Stimulated activated CD8-positive, alpha-beta memory T cell treated with anti-CD3 and anti-CD28 coated beads, Interleukin-4, amount 100 ng/mL, for 4 hours (primary cell): ENCODE measurements around the gene EIF1AD.
"Not testable (repeated sequence)": the region's sequence is repeated elsewhere in the genome, so short reads cannot be mapped to it uniquely, and the experiment has no call there.

Experiments used
- DNase-seq, 2 donors: peaks; one replicate each; pipeline ENCODE4 v3.0.0-alpha.2; 2020; ENCODE audit warnings: low read depth in 2 of 2, low spot score in 1 of 2

Gene EIF1AD

GRCh38 chr11:65973439-65974110, 28.4 kb downstream of the EIF1AD start:
- no peak for DNase-seq

GRCh38 chr11:65972116-65972515, 29.8 kb downstream of the EIF1AD start:
- no peak for DNase-seq

GRCh38 chr11:65968600-65969482, 33.1 kb downstream of the EIF1AD start:
- no peak for DNase-seq

GRCh38 chr11:65967329-65967934, 34.5 kb downstream of the EIF1AD start:
- DNase-seq, result no peak

- no peak for DNase-seq
Measured at GRCh38 chr11:65965986-65966762, 35.8 kb downstream of the EIF1AD start.

- no peak for DNase-seq
Measured at GRCh38 chr11:65964906-65965305, 37.1 kb downstream of the EIF1AD start.

- DNase-seq, result peak in 1 of 2 donors; percentile 23
Measured at GRCh38 chr11:65962141-65962564, 39.8 kb downstream of the EIF1AD start.

GRCh38 chr11:65961267-65962140, 40.5 kb downstream of the EIF1AD start, which contains the start of gene SART1:
Gene SART1, plus strand, starts transcription at chr11:65961734. Its CDS starts 47 bp downstream, at chr11:65961781.
- peak; percentile 82 to 95 for DNase-seq

GRCh38 chr11:65960824-65961266, 41.1 kb downstream of the EIF1AD start:
- no peak for DNase-seq

- DNase-seq, result no peak
Measured at GRCh38 chr11:65958774-65959420, 43.1 kb downstream of the EIF1AD start.

GRCh38 chr11:65958291-65958690, 43.7 kb downstream of the EIF1AD start:
- no peak for DNase-seq

- no peak for DNase-seq
Measured at GRCh38 chr11:65954771-65955170, 47.2 kb downstream of the EIF1AD start.

- DNase-seq, result no peak
Measured at GRCh38 chr11:65953471-65953870, 48.5 kb downstream of the EIF1AD start.

- no peak for DNase-seq
Measured at GRCh38 chr11:65952052-65952521, 49.9 kb downstream of the EIF1AD start.

- DNase-seq, result not testable (repeated sequence)
Measured at GRCh38 chr11:65951641-65952040, 50.3 kb downstream of the EIF1AD start.

GRCh38 chr11:65950711-65951110, 51.2 kb downstream of the EIF1AD start:
- not testable (repeated sequence) for DNase-seq

GRCh38 chr11:65947603-65948125, 54.3 kb downstream of the EIF1AD start:
- no peak for DNase-seq

- no peak for DNase-seq
Measured at GRCh38 chr11:65947133-65947532, 54.8 kb downstream of the EIF1AD start.

- no peak for DNase-seq
Measured at GRCh38 chr11:65946655-65947054, 55.3 kb downstream of the EIF1AD start.
